ENCODE results near the gene RAI1.

- TF ChIP-seq CTCF (IDR thresholded peaks at IDR 0.05) (no peak), POLR2A (IDR thresholded peaks at IDR 0.05) (no peak)
Observed at GRCh38 chr17:17725011-17725751, 43.9 kb downstream of the RAI1 start.
